ENCODE data around the gene AP1M2.
"Not testable (repeated sequence)": the region's sequence is repeated elsewhere in the genome, so short reads cannot be mapped to it uniquely, and the experiment has no call there.

The AP1M2 gene

GRCh38 chr19:10602330-10603083, 15.4 kb upstream of the AP1M2 start:
- peak in 55 of 56 donors; percentile 7 to 89 (median 65) for DNase-seq

GRCh38 chr19:10601999-10602329, 14.9 kb upstream of the AP1M2 start:
- DNase-seq = peak in 1 of 56 donors; percentile 34

GRCh38 chr19:10600149-10600548, 13.0 kb upstream of the AP1M2 start:
- no peak for DNase-seq

- peak in 49 of 56 donors; percentile 3 to 72 (median 31) for DNase-seq
Observed at GRCh38 chr19:10593820-10594637, 6.9 kb upstream of the AP1M2 start.

- no peak for DNase-seq
Observed at GRCh38 chr19:10593148-10593547, 6.0 kb upstream of the AP1M2 start.

GRCh38 chr19:10587839-10588150, 683 bp upstream of the AP1M2 start:
- no peak for DNase-seq

- DNase-seq = no peak
Observed at GRCh38 chr19:10586396-10586795, 716 bp downstream of the AP1M2 start.

- DNase-seq = no peak
Observed at GRCh38 chr19:10583036-10583776, 3.9 kb downstream of the AP1M2 start.

- no peak for DNase-seq
Observed at GRCh38 chr19:10582091-10582490, 5.0 kb downstream of the AP1M2 start.

GRCh38 chr19:10580979-10581631, 6.0 kb downstream of the AP1M2 start:
- peak in 55 of 56 donors; percentile 28 to 93 (median 73) for DNase-seq

- no peak for DNase-seq
Observed at GRCh38 chr19:10577951-10578350, 9.2 kb downstream of the AP1M2 start.

GRCh38 chr19:10575011-10575716, 11.9 kb downstream of the AP1M2 start:
- DNase-seq = no peak

GRCh38 chr19:10574462-10574861, 12.7 kb downstream of the AP1M2 start:
- no peak for DNase-seq

GRCh38 chr19:10573793-10574192, 13.3 kb downstream of the AP1M2 start:
- DNase-seq = not testable (repeated sequence)

- peak; percentile 87 to 100 (median 99) for DNase-seq
Observed at GRCh38 chr19:10568826-10569651, 18.1 kb downstream of the AP1M2 start, which contains the start of gene CDKN2D. CDKN2D (minus strand) TSS chr19:10568979; CDS start chr19:10568653, 326 bp downstream.

GRCh38 chr19:10568062-10568825, 18.9 kb downstream of the AP1M2 start:
- DNase-seq = peak in 22 of 56 donors; percentile 30 to 68 (median 51)

GRCh38 chr19:10567656-10568055, 19.5 kb downstream of the AP1M2 start:
- DNase-seq = no peak

GRCh38 chr19:10566658-10567410, 20.3 kb downstream of the AP1M2 start:
- DNase-seq = no peak

GRCh38 chr19:10566408-10566657, 20.8 kb downstream of the AP1M2 start:
- no peak for DNase-seq
